ENCODE measurements around the gene TSPEAR.

The TSPEAR gene

GRCh38 chr21:44569861-44570517 is 141.4 kb downstream of the TSPEAR start:
- in situ Hi-C loops (cut with MboI; ENCODE audit: low sequenced_read_pairs, unreplicated experiment), result no loop called here
- no peak for TF ChIP-seq CTCF (IDR thresholded peaks at IDR 0.05; ENCODE audit: borderline replicate concordance, control extremely low read depth, extremely low read depth, insufficient read depth, missing control alignments)
- DNase-seq (ENCODE audit: low spot score), result no peak

- in situ Hi-C loops (cut with MboI; ENCODE audit: low sequenced_read_pairs, unreplicated experiment), result no loop called here
- TF ChIP-seq CTCF (IDR thresholded peaks at IDR 0.05; ENCODE audit: borderline replicate concordance, control extremely low read depth, extremely low read depth, insufficient read depth, missing control alignments), result no peak
- DNase-seq (ENCODE audit: low spot score), result no peak
Observed at GRCh38 chr21:44568667-44569556, 142.5 kb downstream of the TSPEAR start.

- in situ Hi-C loops (cut with MboI; ENCODE audit: low sequenced_read_pairs, unreplicated experiment), result no loop called here
- TF ChIP-seq CTCF (IDR thresholded peaks at IDR 0.05; ENCODE audit: borderline replicate concordance, control extremely low read depth, extremely low read depth, insufficient read depth, missing control alignments), result no peak
- DNase-seq (ENCODE audit: low spot score), result no peak
Observed at GRCh38 chr21:44568261-44568660, 143.1 kb downstream of the TSPEAR start.

GRCh38 chr21:44567481-44568171 is 143.7 kb downstream of the TSPEAR start:
- DNase-seq (ENCODE audit: low spot score), result no peak
- TF ChIP-seq CTCF (IDR thresholded peaks at IDR 0.05; ENCODE audit: borderline replicate concordance, control extremely low read depth, extremely low read depth, insufficient read depth, missing control alignments), result no peak
- in situ Hi-C loops (cut with MboI; ENCODE audit: low sequenced_read_pairs, unreplicated experiment), result no loop called here

- no peak for DNase-seq (ENCODE audit: low spot score)
- in situ Hi-C loops (cut with MboI; ENCODE audit: low sequenced_read_pairs, unreplicated experiment), result no loop called here
- TF ChIP-seq CTCF (IDR thresholded peaks at IDR 0.05; ENCODE audit: borderline replicate concordance, control extremely low read depth, extremely low read depth, insufficient read depth, missing control alignments), result no peak
Observed at GRCh38 chr21:44566403-44566802, 145.0 kb downstream of the TSPEAR start.

- no peak for DNase-seq (ENCODE audit: low spot score)
- in situ Hi-C loops (cut with MboI; ENCODE audit: low sequenced_read_pairs, unreplicated experiment), result no loop called here
- no peak for TF ChIP-seq CTCF (IDR thresholded peaks at IDR 0.05; ENCODE audit: borderline replicate concordance, control extremely low read depth, extremely low read depth, insufficient read depth, missing control alignments)
Observed at GRCh38 chr21:44564886-44565598, 146.3 kb downstream of the TSPEAR start.

All from GM13976 (cell line).